ENCODE measurements around the gene JMJD8. TPM values are rescaled to one million over a fixed set of nuclear protein-coding genes. Genes with fewer than 3 reads are reported as not detected.

Gene JMJD8
- total and polyA plus RNA-seq, 9 of the 15 experiments (the other 6 are each of a cell fraction or from before 2014, with no cell fraction given): 1.2 to 50.6 (median 29.3) TPM

DNA sequence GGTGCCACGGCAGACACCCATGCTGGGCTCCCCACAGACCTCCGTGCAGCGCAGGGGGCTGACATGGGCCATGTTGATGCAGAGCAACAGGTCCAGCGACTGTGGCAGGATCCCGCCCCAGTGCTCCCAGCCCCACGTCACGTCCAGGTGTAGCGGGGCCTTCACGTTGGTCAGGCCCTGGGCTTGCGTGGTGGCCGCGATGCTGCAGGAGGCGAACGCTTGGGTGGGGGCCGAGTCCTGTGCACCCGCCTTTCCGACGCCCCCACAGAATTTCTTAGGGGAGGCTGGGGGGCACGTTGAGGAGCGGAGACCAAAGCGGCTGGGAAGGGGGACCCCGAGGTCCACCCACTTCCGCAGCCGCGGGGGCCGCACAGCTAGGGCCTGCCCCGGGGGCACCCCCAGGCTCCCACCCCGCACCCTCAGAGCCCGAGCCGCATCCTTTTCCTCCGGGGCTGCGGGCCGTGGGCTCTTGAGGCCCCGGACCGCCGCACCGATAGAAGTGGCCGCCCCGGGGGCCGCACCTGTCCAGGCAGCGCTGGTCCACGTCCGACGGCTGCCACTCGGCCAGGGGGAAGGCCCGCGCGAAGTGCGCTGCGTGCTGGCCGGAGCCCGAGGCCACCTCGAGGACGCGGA is 48.4 kb downstream of the JMJD8 start (continued):
- peak; percentile 99 for TF ChIP-seq KAT7 (CRISPR knock-in tag; IDR thresholded peaks at IDR 0.05; ENCODE audit: borderline replicate concordance)
- TF ChIP-seq ZFX (CRISPR knock-in tag; IDR thresholded peaks at IDR 0.05): peak; percentile 93
- TF ChIP-seq ZNF121 (CRISPR knock-in tag; conservative IDR thresholded peaks at IDR 0.05): no peak
- TF ChIP-seq, protein P1, sequence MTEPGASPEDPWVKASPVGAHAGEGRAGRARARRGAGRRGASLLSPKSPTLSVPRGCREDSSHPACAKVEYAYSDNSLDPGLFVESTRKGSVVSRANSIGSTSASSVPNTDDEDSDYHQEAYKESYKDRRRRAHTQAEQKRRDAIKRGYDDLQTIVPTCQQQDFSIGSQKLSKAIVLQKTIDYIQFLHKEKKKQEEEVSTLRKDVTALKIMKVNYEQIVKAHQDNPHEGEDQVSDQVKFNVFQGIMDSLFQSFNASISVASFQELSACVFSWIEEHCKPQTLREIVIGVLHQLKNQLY (CRISPR knock-in tag; conservative IDR thresholded peaks at IDR 0.05): 0 out of 4 replicates have a peak, but pooled peaks of 1 of the 2 experiments have one; percentile 44
- TF ChIP-seq, protein P2, sequence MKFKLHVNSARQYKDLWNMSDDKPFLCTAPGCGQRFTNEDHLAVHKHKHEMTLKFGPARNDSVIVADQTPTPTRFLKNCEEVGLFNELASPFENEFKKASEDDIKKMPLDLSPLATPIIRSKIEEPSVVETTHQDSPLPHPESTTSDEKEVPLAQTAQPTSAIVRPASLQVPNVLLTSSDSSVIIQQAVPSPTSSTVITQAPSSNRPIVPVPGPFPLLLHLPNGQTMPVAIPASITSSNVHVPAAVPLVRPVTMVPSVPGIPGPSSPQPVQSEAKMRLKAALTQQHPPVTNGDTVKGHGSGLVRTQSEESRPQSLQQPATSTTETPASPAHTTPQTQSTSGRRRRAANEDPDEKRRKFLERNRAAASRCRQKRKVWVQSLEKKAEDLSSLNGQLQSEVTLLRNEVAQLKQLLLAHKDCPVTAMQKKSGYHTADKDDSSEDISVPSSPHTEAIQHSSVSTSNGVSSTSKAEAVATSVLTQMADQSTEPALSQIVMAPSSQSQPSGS (CRISPR knock-in tag; IDR thresholded peaks at IDR 0.05): 0 out of 2 replicates have a peak, but pooled peaks have one; percentile 34
- peak; percentile 88; the same call in 1 of the 2 replicates for TF ChIP-seq ZNF12 (CRISPR knock-in tag; IDR thresholded peaks at IDR 0.05)
- 0 out of 2 replicates have a peak, but pooled peaks have one; percentile 60 for TF ChIP-seq SUPT5H (IDR thresholded peaks at IDR 0.05)
- TF ChIP-seq FOXP1 (CRISPR knock-in tag; IDR thresholded peaks at IDR 0.05): peak; percentile 88; the same call in 1 of the 2 replicates
- TF ChIP-seq, protein P3, sequence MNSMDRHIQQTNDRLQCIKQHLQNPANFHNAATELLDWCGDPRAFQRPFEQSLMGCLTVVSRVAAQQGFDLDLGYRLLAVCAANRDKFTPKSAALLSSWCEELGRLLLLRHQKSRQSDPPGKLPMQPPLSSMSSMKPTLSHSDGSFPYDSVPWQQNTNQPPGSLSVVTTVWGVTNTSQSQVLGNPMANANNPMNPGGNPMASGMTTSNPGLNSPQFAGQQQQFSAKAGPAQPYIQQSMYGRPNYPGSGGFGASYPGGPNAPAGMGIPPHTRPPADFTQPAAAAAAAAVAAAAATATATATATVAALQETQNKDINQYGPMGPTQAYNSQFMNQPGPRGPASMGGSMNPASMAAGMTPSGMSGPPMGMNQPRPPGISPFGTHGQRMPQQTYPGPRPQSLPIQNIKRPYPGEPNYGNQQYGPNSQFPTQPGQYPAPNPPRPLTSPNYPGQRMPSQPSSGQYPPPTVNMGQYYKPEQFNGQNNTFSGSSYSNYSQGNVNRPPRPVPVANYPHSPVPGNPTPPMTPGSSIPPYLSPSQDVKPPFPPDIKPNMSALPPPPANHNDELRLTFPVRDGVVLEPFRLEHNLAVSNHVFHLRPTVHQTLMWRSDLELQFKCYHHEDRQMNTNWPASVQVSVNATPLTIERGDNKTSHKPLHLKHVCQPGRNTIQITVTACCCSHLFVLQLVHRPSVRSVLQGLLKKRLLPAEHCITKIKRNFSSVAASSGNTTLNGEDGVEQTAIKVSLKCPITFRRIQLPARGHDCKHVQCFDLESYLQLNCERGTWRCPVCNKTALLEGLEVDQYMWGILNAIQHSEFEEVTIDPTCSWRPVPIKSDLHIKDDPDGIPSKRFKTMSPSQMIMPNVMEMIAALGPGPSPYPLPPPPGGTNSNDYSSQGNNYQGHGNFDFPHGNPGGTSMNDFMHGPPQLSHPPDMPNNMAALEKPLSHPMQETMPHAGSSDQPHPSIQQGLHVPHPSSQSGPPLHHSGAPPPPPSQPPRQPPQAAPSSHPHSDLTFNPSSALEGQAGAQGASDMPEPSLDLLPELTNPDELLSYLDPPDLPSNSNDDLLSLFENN (IDR thresholded peaks at IDR 0.05; ENCODE audit: low read depth in 2 of 2, low read length in 2 of 2): no peak
- 0 out of 2 replicates have a peak, but pooled peaks have one; percentile 67 for TF ChIP-seq NR3C1 (CRISPR knock-in tag; IDR thresholded peaks at IDR 0.05)
- no peak for TF ChIP-seq HDGF (IDR thresholded peaks at IDR 0.05)
- TF ChIP-seq CBFA2T3 (IDR thresholded peaks at IDR 0.05): no peak
- TF ChIP-seq ZBTB7A (IDR thresholded peaks at IDR 0.05; ENCODE audit: borderline replicate concordance, control insufficient read depth, low read depth, low read length): 0 out of 2 replicates have a peak, but pooled peaks have one; percentile 7
- no peak for TF ChIP-seq HNRNPH1 (optimal IDR thresholded peaks at IDR 0.05; ENCODE audit: low read depth, low read length)
- 0 out of 2 replicates have a peak, but pooled peaks have one; percentile 42 for TF ChIP-seq ZBTB17 (CRISPR knock-in tag; IDR thresholded peaks at IDR 0.05)
- TF ChIP-seq GTF2A2 (tag; IDR thresholded peaks at IDR 0.05): no peak
- TF ChIP-seq, protein P4, sequence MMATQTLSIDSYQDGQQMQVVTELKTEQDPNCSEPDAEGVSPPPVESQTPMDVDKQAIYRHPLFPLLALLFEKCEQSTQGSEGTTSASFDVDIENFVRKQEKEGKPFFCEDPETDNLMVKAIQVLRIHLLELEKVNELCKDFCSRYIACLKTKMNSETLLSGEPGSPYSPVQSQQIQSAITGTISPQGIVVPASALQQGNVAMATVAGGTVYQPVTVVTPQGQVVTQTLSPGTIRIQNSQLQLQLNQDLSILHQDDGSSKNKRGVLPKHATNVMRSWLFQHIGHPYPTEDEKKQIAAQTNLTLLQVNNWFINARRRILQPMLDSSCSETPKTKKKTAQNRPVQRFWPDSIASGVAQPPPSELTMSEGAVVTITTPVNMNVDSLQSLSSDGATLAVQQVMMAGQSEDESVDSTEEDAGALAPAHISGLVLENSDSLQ (IDR thresholded peaks at IDR 0.05): no peak
- TF ChIP-seq, protein P5, sequence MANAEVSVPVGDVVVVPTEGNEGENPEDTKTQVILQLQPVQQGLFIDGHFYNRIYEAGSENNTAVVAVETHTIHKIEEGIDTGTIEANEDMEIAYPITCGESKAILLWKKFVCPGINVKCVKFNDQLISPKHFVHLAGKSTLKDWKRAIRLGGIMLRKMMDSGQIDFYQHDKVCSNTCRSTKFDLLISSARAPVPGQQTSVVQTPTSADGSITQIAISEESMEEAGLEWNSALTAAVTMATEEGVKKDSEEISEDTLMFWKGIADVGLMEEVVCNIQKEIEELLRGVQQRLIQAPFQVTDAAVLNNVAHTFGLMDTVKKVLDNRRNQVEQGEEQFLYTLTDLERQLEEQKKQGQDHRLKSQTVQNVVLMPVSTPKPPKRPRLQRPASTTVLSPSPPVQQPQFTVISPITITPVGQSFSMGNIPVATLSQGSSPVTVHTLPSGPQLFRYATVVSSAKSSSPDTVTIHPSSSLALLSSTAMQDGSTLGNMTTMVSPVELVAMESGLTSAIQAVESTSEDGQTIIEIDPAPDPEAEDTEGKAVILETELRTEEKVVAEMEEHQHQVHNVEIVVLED (CRISPR knock-in tag; IDR thresholded peaks at IDR 0.05): no peak

All from K562 (cell line).